ENCODE measurements around the gene IGF2BP2. TPM values are rescaled to one million over a fixed set of nuclear protein-coding genes. Genes with fewer than 3 reads are reported as not detected.

IGF2BP2 gene
- total and polyA plus RNA-seq, 2 of the 8 experiments (the other 6 are each of a cell fraction or from before 2014, with no cell fraction given) = 7.4 to 121 TPM

DNA sequence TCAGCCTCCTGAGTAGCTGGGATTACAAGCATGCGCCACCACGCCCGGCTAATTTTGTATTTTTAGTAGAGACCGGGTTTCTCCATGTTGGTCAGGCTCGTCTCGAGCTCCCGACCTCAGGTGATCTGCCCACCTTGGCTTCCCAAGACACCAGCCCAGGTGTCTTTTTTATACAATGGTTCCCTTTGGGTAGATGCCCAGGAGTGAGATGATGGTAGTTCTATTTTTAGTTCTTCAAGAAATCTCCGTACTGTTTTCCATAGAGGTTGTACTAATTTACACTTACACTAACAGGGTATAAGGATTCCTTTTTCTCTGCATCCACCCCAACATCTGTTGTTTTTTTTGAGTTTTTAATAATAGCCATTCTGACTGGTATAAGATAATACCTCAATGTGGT, 94.3 kb downstream of the IGF2BP2 start:
- no peak overlapping the region for H3K56ac ChIP-seq (replicated peaks; ENCODE audit: insufficient read length, low read depth, low read length)
- DNase-seq (ENCODE audit: low read depth in 1 of 2, low spot score in 2 of 2) (no peak), FAIRE-seq (no peak)
- H3K4me1 ChIP-seq (replicated peaks in 1 of 4; ENCODE audit: control insufficient read depth in 3 of 4, insufficient read depth in 4 of 4, low read length in 3 of 4) = peaks cover 2 to 30% (median 24%) of the 10 kb centered on the region in 4 experiments; a peak in 6 of 7 replicates
- POLR2A ChIA-PET (ENCODE audit: partially characterized antibody) = interaction anchor here (1.0 kb wide), 1 partner anchor 10 kb away, joined by 3 read pairs; no protein-coding TSS in a partner anchor
- no peak overlapping the region for H3K14ac ChIP-seq (ENCODE audit: insufficient read length)
- no peak overlapping the region for H3K4me2 ChIP-seq (ENCODE audit: insufficient read depth in 1 of 2, low read depth in 2 of 2, low read length in 2 of 2)
- no peak overlapping the region for H4K8ac ChIP-seq (ENCODE audit: extremely low read depth, insufficient read depth, low read length)
- peaks cover 8% of the 10 kb centered on the region; the same call in 1 of the 2 replicates for H3K79me1 ChIP-seq (ENCODE audit: low read depth, low read length)
- H3K79me2 ChIP-seq (ENCODE audit: control insufficient read depth in 1 of 2, insufficient read depth in 2 of 2, low read length in 2 of 2) = peaks cover 2 to 92% of the 10 kb centered on the region in 2 experiments; a peak in 3 of 4 replicates
- peaks cover 6 to 15% of the 10 kb centered on the region in 2 experiments for H4K20me1 ChIP-seq (replicated peaks in 1 of 2; ENCODE audit: control insufficient read depth in 1 of 2, insufficient read depth in 2 of 2, low read length in 2 of 2)
- WGBS, 2 experiments (ENCODE audit: extremely low coverage in 1 of 2, insufficient coverage in 1 of 2, insufficient read length in 1 of 2, insufficient replicate concordance in 2 of 2, low coverage in 1 of 2, low lambda C conversion rate in 2 of 2, missing lambda C conversion rate in 1 of 2) = 94% methylated on average over 8 of the region's 8 CpGs; no CpG with 5 or more reads in 1 of the 2 experiments
- no peak overlapping the region for H2AFZ ChIP-seq (ENCODE audit: low read length)
- H3K9me3 ChIP-seq (ENCODE audit: insufficient read depth in 2 of 2, low read depth in 1 of 2, low read length in 1 of 2) = no peaks in the 10 kb centered on the region
- H3K18ac ChIP-seq (ENCODE audit: extremely low read depth, low read length) = no peak overlapping the region
- no peak overlapping the region for H4K5ac ChIP-seq (ENCODE audit: insufficient read length, low read depth, low read length)
- no peak overlapping the region for H2BK12ac ChIP-seq (ENCODE audit: low read depth, low read length)
- TF ChIP-seq PHF8 (conservative IDR thresholded peaks at IDR 0.05; ENCODE audit: low read depth, low read length) (no peak), ZNF274 (IDR thresholded peaks at IDR 0.05; ENCODE audit: borderline replicate concordance, extremely low read depth, low read length) (no peak), SP2 (IDR thresholded peaks at IDR 0.05; ENCODE audit: low read length) (no peak), TAF7 (optimal IDR thresholded peaks at IDR 0.05; ENCODE audit: borderline replicate concordance, low read depth, low read length) (no peak)
- TF ChIP-seq, protein P1, sequence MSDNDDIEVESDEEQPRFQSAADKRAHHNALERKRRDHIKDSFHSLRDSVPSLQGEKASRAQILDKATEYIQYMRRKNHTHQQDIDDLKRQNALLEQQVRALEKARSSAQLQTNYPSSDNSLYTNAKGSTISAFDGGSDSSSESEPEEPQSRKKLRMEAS (IDR thresholded peaks at IDR 0.05) = no peak
- no peak overlapping the region for H2BK120ac ChIP-seq (replicated peaks; ENCODE audit: low read depth, low read length)
- H3K4ac ChIP-seq (replicated peaks; ENCODE audit: insufficient read length, low read depth, low read length) = no peak overlapping the region
- CTCF ChIA-PET (ENCODE audit: partially characterized antibody) = interaction anchor here (1.5 to 21.4 kb wide), 3 partner anchors 10 to 31 kb away, joined by 3 to 345 read pairs (median 13); no protein-coding TSS in a partner anchor
- no peaks in the 10 kb centered on the region for H3K27me3 ChIP-seq (replicated peaks in 1 of 4; ENCODE audit: control insufficient read depth in 3 of 4, extremely low read depth in 1 of 4, insufficient read depth in 3 of 4, low read length in 3 of 4)
- H3K9ac ChIP-seq (replicated peaks in 1 of 4; ENCODE audit: extremely low read depth in 1 of 4, low read depth in 3 of 4, low read length in 3 of 4) = no peak overlapping the region
- H3K4me3 ChIP-seq (ENCODE audit: extremely low read depth in 1 of 4, insufficient read depth in 2 of 4, low read depth in 3 of 4, low read length in 4 of 4) = no peak overlapping the region
- H2BK5ac ChIP-seq (ENCODE audit: low read depth, low read length) = no peak overlapping the region
- H4K91ac ChIP-seq (replicated peaks; ENCODE audit: insufficient read length, low read length) = no peak overlapping the region
- H3K23ac ChIP-seq (ENCODE audit: insufficient read length) = no peak overlapping the region
- no peak overlapping the region for H2BK20ac ChIP-seq (ENCODE audit: low read length)
- no peaks in the 10 kb centered on the region for H3K36me3 ChIP-seq (ENCODE audit: control insufficient read depth in 2 of 4, insufficient read depth in 4 of 4, low read length in 3 of 4)
- no peak overlapping the region for H2BK15ac ChIP-seq (ENCODE audit: low read length)
- H2AK5ac ChIP-seq (ENCODE audit: low read depth, low read length) = no peak overlapping the region
- H3K27ac ChIP-seq (ENCODE audit: low read depth, low read length) = no peak overlapping the region
- no peaks in the 10 kb centered on the region for H3K23me2 ChIP-seq (ENCODE audit: low read depth, low read length)

All from H1 (cell line).